ES-I3 (cell line): ENCODE results near the gene RIC1.

Source experiments
- H3K36me3 ChIP-seq: 2 replicates; pipeline ENCODE4 v1.6.1; 2013; ENCODE audit warnings: mild to moderate bottlenecking, low read length, control low read depth, moderate library complexity; ENCODE audit not compliant: insufficient read depth
- H3K4me1 ChIP-seq: 2 replicates; pipeline ENCODE4 v1.6.1; 2013; ENCODE audit warnings: mild to moderate bottlenecking, control low read depth, low read length; ENCODE audit not compliant: insufficient read depth
- H3K9ac ChIP-seq: 2 replicates; pipeline ENCODE4 v1.6.1; 2013; ENCODE audit warnings: low read depth, mild to moderate bottlenecking, low read length, moderate library complexity
- H3K9me3 ChIP-seq: 2 replicates; pipeline ENCODE4 v1.6.1; 2013; ENCODE audit warnings: mild to moderate bottlenecking, low read length, moderate library complexity; ENCODE audit not compliant: control insufficient read depth, insufficient read depth

RIC1 gene

DNA sequence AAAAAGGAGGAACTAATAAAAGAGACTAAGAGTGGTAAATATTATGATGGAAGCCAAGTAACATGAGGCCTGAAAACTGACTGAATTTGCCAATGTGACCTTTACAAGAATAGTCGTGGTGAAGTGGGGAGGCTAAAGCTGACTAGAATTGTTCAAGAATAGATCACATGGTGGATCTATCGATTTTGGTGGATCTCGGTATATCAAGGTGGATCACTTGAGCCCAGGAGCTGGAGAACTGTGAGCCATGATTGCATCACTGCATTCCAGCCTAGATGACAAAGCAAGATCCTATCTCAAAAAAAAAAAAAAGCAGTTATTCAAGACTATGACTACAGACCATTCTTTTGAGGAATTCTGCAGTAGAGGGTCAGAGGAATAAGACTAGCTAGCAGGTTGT lies 189.0 kb downstream of the RIC1 start:
- Histone ChIP-seq H3K36me3 (0 out of 2 replicates have a peak, but pooled peaks cover 4% of the 10 kb centered on the region), H3K9ac (no peak overlapping the region), H3K4me1 (no peaks in the 10 kb centered on the region), H3K9me3 (no peaks in the 10 kb centered on the region)

DNA sequence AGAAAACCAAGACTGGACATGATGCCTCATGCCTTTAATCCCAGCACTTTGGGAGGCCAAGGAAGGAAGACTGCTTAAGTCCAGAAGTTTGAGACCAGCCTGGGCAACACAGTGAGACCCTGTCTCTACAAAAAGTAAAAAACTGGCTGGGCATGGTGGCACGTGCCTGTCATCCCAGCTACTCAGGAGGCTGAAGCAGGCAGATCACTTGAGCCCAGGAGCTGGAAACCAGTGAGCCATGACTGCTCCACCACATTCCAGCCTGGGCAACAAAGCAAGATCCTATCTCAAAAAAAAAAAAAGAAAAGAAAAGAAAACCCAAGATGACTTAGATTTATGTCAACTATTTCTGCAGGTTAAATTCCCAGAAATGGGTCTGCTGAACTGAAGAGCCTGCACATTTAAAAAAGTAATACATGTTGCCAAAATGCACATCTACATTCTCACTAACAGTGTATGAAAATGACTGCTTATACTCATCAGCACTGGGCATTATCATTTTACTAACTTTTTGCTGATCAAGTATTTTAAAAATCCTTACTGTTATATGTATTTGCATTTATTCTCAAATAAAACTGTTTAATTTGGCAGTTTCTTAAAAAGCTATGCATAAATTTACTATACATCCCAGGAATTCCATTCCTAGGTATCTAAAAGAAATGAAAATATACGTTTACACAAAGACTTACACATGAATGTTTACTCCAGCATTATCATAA lies 189.7 kb downstream of the RIC1 start:
- H3K36me3 ChIP-seq, result 0 out of 2 replicates have a peak, but pooled peaks cover 4% of the 10 kb centered on the region
- no peaks in the 10 kb centered on the region for H3K9me3 ChIP-seq
- H3K4me1 ChIP-seq, result no peaks in the 10 kb centered on the region
- H3K9ac ChIP-seq, result no peak overlapping the region

DNA sequence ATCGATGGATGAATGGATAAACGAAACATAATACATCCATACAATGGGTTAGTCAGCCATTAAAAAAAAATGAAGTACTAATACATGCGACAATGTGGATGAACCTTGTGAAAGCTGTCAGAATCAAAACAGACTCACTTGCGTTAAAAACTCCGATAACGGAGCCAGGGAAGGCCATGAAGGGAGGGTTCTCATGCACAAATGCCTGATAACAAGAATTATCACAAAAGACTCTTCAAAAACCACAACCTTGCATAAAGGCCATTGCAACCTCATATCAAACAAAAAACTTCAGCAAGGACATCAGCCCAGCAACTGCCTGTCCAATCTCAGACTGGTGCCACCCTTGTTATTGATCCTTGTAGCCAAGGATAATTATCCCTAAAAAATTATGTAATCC lies 190.3 kb downstream of the RIC1 start:
- Histone ChIP-seq H3K9me3 (no peaks in the 10 kb centered on the region), H3K9ac (no peak overlapping the region), H3K36me3 (0 out of 2 replicates have a peak, but pooled peaks cover 7% of the 10 kb centered on the region), H3K4me1 (no peaks in the 10 kb centered on the region)

DNA sequence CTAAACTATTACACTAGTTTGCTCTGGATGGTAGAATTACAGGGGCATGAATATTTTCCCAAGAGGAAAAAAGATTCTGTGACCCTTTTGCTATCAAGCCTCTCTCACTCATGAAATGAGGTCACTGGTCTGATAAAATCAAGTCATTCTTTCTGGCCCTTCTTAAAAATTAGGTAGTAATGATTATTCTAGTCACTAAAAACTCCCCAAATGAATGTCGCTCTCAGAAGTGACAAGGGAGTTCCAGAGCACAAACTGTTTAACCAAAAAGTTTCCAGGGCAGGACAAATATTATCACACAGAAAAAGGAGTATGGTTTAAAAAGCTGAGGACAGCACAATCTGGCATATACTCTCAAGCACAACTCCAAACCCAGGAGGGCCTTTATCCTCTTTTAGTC lies 191.5 kb downstream of the RIC1 start:
- no peak overlapping the region for H3K9ac ChIP-seq
- no peaks in the 10 kb centered on the region for H3K9me3 ChIP-seq
- H3K4me1 ChIP-seq, result no peaks in the 10 kb centered on the region
- H3K36me3 ChIP-seq, result 0 out of 2 replicates have a peak, but pooled peaks cover 7% of the 10 kb centered on the region

DNA sequence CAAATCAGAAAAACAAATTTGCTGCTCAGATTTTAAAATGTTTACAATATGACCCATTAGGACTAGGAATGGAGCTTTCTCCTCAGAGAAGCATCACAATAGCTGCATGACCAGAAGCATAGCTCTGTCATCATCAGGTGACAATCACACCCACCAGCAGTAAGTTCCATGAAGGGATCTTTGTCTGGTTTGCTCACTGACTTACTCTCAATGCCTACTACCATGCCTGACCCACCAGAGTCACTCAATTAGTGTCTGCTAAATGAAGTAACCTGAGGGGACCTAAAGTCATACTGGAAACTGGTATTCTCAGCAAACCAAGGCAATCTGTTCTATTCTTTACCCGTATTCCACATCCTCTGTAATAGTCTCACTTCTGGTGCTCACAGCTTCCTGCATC lies 196.3 kb downstream of the RIC1 start:
- H3K36me3 ChIP-seq, result 0 out of 2 replicates have a peak, but pooled peaks cover 7% of the 10 kb centered on the region
- H3K9ac ChIP-seq, result no peak overlapping the region
- no peaks in the 10 kb centered on the region for H3K4me1 ChIP-seq
- no peaks in the 10 kb centered on the region for H3K9me3 ChIP-seq
